Common myeloid progenitor, CD34-positive (primary cell): ENCODE results near the gene DHRS3.
A peak's percentile ranks its signal among the peaks of the same experiment; 100 is the strongest.

ENCODE experiments used
- CTCF ChIA-PET: fragments of 350-600 bp; sonication (Branson Sonifier 250); formaldehyde crosslinking; loops from one replicate; lab custom pipeline; 2021; ENCODE audit warnings: antibody characterized with exemption; lab: Charles Lee
- POLR2A ChIA-PET: fragments of 350-600 bp; sonication (Branson Sonifier 250); formaldehyde crosslinking; loops from one replicate; lab custom pipeline; 2021; ENCODE audit warnings: antibody characterized with exemption; lab: Charles Lee
- DNase-seq, 3 donors: peaks; one replicate each; pipeline versions ENCODE4 v3.0.0 to v3.0.0-alpha.2; 2013
- H3K27ac ChIP-seq, 2 experiments: 1 replicate in 1 of 2; 2 replicates in 1 of 2; pipeline ENCODE4 v1.7.0; 2013; ENCODE audit warnings: inconsistent platforms in 2 of 2, low read length in 2 of 2, mild to moderate bottlenecking in 2 of 2, low read depth in 1 of 2, moderate library complexity in 1 of 2; ENCODE audit not compliant: severe bottlenecking in 2 of 2, insufficient read depth in 1 of 2, poor library complexity in 1 of 2
- H3K27me3 ChIP-seq, 5 experiments: replicated peaks in 2 of 5; 1 replicate in 3 of 5; 2 replicates in 2 of 5; pipeline versions ENCODE4 v1.6.1 to v1.7.0; 2013; ENCODE audit warnings: low read length in 4 of 5, mild to moderate bottlenecking in 2 of 5, moderate library complexity in 2 of 5, inconsistent platforms in 1 of 5; ENCODE audit not compliant: insufficient read depth in 5 of 5, control insufficient read depth in 4 of 5
- H3K36me3 ChIP-seq, 4 experiments: 1 replicate in 2 of 4; 2 replicates in 2 of 4; pipeline versions ENCODE4 v1.6.1 to v1.7.0; 2013; ENCODE audit warnings: low read length in 3 of 4, control low read depth in 1 of 4, mild to moderate bottlenecking in 1 of 4; ENCODE audit not compliant: control insufficient read depth in 4 of 4, insufficient read depth in 4 of 4
- H3K4me1 ChIP-seq, 4 experiments: 1 replicate in 3 of 4; 2 replicates in 1 of 4; pipeline versions ENCODE4 v1.6.1 to v1.7.1; 2013; ENCODE audit warnings: low read length in 3 of 4, mild to moderate bottlenecking in 3 of 4, control low read depth in 1 of 4, inconsistent platforms in 1 of 4, moderate library complexity in 1 of 4; ENCODE audit not compliant: control insufficient read depth in 4 of 4, insufficient read depth in 4 of 4; ENCODE audit errors: control extremely low read depth in 1 of 4
- H3K4me3 ChIP-seq, 7 experiments: 1 replicate in 4 of 7; 2 replicates in 3 of 7; pipeline versions ENCODE4 v1.5.1 to v1.7.0; 2013; ENCODE audit warnings: mild to moderate bottlenecking in 7 of 7, low read length in 6 of 7, moderate library complexity in 6 of 7, inconsistent platforms in 2 of 7, low read depth in 2 of 7, control low read depth in 1 of 7; ENCODE audit not compliant: insufficient read depth in 4 of 7, control insufficient read depth in 1 of 7; ENCODE audit errors: extremely low read depth in 1 of 7
- H3K9me3 ChIP-seq, 5 experiments: 1 replicate in 4 of 5; 2 replicates in 1 of 5; pipeline versions ENCODE4 v1.6.1 to v1.7.1; 2013; ENCODE audit warnings: low read length in 4 of 5, mild to moderate bottlenecking in 2 of 5, inconsistent platforms in 1 of 5, low read depth in 1 of 5, moderate library complexity in 1 of 5; ENCODE audit not compliant: control insufficient read depth in 4 of 5, insufficient read depth in 2 of 5; ENCODE audit errors: control extremely low read depth in 1 of 5
- WGBS: methylation state at CpG from one replicate; pipeline ENCODE4 v1.1.5; 2013; ENCODE audit not compliant: insufficient coverage; 5-methylcytosine and 5-hydroxymethylcytosine counted together

DHRS3 gene

DNA sequence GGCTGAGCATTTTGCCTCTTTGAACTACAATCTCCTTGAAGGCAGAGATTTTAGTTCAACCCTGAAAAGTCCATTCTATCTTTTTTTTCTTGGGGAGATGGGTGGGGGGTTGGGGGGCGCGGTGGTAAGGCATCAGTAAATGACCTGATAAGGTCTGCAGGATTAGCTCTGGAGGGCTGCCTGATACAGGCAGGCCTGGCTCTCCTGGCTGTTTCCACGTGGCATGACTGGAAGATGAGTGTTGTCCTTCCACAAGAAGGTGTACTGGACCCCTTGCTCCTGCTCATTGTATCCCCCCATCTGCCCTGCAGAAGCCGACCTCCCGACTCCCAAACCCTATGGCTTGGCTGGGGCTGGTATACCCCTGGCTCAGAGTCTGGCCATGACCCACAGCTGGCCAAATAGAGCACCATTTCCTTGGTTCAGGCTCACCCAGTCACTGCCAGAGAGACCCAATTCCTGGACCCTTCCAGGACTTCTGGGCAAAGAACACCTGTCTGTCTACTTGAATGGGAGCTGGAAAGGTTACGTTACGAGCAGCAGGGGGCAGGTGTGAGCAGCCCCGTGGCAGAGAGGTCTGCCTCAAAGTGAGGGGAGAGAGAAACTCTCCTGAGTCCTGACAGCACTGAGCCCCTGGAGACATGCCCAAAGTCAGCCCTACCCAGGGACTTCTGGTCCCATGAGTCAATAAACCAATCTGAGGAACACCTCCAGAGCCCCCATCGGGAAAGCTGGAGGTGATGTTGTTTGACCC, 17.0 kb downstream of the DHRS3 start:
- Histone ChIP-seq H3K9me3 (no peaks in the 10 kb centered on the region), H3K4me3 (no peak overlapping the region), H3K27ac (no peak overlapping the region), H3K27me3 (peaks cover 0 to 7% (median 0%) of the 10 kb centered on the region in 5 experiments), H3K36me3 (no peaks in the 10 kb centered on the region), H3K4me1 (peaks cover 4 to 23% (median 13%) of the 10 kb centered on the region in 4 experiments)
- WGBS = 61% methylated on average over 6 of the region's 9 CpGs
- CTCF ChIA-PET = interaction anchor here (1.0 to 5.4 kb wide), 10 partner anchors 11 to 284 kb away, joined by 3 to 37 read pairs (median 4); partner anchors contain the start of gene DHRS3
- DNase-seq = peak in 2 of 3 donors; percentile 63 to 68
- POLR2A ChIA-PET = no interaction called here

DNA sequence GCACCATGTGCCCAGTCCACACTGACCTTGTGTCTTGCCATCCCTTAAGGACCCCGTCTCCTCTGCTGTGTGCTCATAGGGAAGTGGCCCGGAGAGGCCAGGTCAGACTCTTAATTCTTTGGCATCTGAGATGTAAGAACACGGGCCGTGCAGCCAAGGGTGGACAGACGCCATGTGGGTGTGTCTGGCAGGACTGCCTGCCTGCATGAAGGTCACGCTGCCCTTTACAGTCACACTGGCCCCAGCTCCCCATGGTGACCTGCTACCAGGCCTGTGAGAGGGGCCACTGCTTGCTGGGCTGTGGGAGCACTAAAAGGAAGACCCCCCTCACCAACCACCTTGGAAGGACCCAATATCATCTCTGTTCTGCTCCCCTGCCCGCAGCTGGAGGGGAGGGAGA, 17.7 kb downstream of the DHRS3 start:
- ChIA-PET CTCF (interaction anchor here (1.4 to 5.4 kb wide), 4 partner anchors 12 to 193 kb away, joined by 4 to 37 read pairs (median 18); partner anchors contain the start of gene DHRS3), POLR2A (no interaction called here)
- DNase-seq = no peak
- H3K4me3 ChIP-seq = no peak overlapping the region
- no peaks in the 10 kb centered on the region for H3K9me3 ChIP-seq
- 70% methylated on average over 5 of the region's 7 CpGs for WGBS
- no peak overlapping the region for H3K27ac ChIP-seq
- peaks cover 0 to 9% (median 0%) of the 10 kb centered on the region in 5 experiments for H3K27me3 ChIP-seq
- H3K36me3 ChIP-seq = no peaks in the 10 kb centered on the region
- H3K4me1 ChIP-seq = peaks cover 6 to 29% (median 17%) of the 10 kb centered on the region in 4 experiments

DNA sequence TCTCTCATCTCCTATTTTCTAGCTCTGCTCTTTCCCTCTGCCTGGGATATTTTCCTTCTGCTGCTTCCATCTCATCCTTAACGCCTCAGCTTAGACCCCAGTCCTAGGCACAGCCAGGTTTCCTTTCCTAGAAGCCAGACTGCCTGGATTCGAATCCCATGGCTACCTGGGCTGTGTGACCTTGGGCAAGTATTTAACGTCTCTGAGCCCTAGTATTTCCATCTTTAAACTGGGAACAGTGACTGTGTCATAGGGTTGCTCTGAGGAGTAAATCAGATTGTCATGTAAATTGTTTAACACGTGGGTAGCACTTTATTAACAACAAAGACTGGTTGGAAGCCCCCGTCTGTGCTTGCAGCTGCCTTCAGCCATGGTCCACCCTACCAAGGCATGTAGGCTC, 18.4 kb downstream of the DHRS3 start:
- CTCF ChIA-PET = interaction anchor here (1.4 to 3.4 kb wide), 2 partner anchors 12 to 19 kb away, joined by 7 to 18 read pairs; partner anchors contain the start of gene DHRS3
- no peak for DNase-seq
- POLR2A ChIA-PET = no interaction called here
- Histone ChIP-seq H3K27ac (no peak overlapping the region), H3K36me3 (no peaks in the 10 kb centered on the region), H3K27me3 (peaks cover 0 to 9% (median 0%) of the 10 kb centered on the region in 5 experiments), H3K9me3 (no peaks in the 10 kb centered on the region), H3K4me3 (no peak overlapping the region), H3K4me1 (peaks cover 7 to 34% (median 21%) of the 10 kb centered on the region in 4 experiments)
- WGBS = 88% methylated on average over 5 of the region's 5 CpGs

DNA sequence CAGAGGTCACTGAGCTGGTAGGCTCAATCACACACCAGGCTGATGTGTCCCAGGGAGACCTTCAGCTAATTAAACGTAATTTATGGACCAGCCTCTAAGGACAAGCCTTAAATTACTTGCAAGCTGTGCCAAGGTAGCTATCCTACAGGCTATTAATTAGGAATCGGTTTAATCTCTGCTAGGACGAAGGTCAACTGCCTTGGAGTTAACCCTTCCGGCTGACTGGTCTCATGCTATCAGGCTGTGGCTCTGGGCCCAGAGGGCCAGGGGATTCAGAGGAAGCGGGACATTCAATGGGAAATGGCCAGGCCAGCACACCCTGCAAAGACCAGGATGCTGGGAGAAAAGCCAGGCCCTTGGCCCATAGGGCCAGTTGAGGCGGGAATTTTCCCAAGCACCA, 19.0 kb downstream of the DHRS3 start:
- DNase-seq = no peak
- Histone ChIP-seq H3K27ac (no peak overlapping the region), H3K4me1 (peaks cover 2 to 30% (median 16%) of the 10 kb centered on the region in 4 experiments), H3K27me3 (peaks cover 0 to 11% (median 2%) of the 10 kb centered on the region in 5 experiments), H3K36me3 (no peaks in the 10 kb centered on the region), H3K4me3 (no peak overlapping the region), H3K9me3 (no peaks in the 10 kb centered on the region)
- ChIA-PET CTCF (interaction anchor here (0.6 to 3.4 kb wide), 6 partner anchors 10 to 276 kb away, joined by 3 to 18 read pairs (median 6); partner anchors contain the start of gene DHRS3), POLR2A (interaction anchor here (0.7 to 1.1 kb wide), 2 partner anchors 19 to 53 kb away, joined by 3 to 5 read pairs; partner anchors contain the start of gene DHRS3)
- WGBS = 97% methylated on average over 6 of the region's 6 CpGs

DNA sequence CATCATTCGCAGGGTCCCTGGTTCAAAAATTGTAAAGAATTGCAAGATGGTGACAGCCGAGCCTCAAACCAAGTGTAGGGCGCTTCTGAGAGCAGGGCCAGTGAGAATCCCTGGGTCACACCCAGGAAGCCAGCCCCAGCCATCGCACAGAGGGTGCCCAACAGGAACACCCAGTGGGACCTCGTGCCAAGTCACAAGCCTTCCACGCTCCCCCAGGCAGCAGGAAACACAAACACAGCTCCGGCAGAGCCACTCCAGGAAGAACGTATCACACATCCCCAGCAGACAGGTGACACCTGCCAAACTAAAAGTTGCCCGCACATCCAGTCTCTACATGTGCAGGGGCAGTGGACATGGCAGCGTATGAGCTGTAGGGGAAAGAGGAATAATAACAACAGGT, 20.2 kb downstream of the DHRS3 start:
- ChIA-PET POLR2A (no interaction called here), CTCF (interaction anchor here (1.3 to 1.8 kb wide), 2 partner anchors 9 to 23 kb away, joined by 3 to 10 read pairs; no protein-coding TSS in a partner anchor)
- peaks cover 0 to 25% (median 14%) of the 10 kb centered on the region in 4 experiments for H3K4me1 ChIP-seq
- no peak overlapping the region for H3K4me3 ChIP-seq
- peaks cover 0 to 11% (median 2%) of the 10 kb centered on the region in 5 experiments for H3K27me3 ChIP-seq
- H3K9me3 ChIP-seq = no peaks in the 10 kb centered on the region
- no peaks in the 10 kb centered on the region for H3K36me3 ChIP-seq
- WGBS = 73% methylated on average over 10 of the region's 10 CpGs
- no peak overlapping the region for H3K27ac ChIP-seq
- DNase-seq = peak in 1 of 3 donors; percentile 10

DNA sequence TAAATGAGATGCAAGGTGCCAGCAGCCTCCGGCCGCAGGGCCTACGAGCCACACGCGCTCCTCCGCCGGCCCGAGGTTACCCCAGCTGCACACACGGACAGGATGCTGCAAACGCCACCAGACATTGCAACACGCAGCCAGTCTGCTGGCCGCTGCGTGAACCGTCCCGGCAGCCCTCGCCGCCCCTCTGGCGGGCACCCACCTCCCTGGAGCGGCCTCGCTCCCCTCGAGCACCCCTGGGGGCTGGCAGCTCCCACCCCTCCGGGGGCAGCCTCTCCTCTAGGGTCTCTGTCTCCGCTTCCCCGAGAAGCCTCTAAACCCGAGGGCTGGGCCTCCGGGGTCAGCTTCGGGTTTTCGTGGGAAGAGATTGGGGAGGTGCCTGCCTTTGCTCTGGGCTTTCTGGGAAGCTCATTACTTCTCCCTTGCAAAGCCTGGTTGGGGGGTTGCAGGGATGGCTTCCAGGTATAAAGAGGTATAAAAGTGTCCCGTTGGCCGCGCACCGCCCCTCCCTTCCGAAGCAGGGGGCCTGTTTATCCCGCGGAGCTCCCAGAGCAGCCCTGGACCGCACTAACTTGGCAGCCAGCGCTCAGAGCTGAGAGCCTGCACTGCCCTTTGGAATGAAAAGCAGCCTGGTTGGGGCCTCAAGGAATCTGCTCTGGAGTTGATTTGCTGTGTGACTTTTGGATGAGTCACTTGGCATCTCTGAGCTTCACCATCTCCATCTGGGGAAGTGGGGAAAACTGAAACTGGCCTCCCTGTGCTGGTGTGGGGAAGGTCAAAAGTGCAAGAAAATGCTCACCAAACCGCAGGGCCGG, 21.8 kb downstream of the DHRS3 start:
- H3K36me3 ChIP-seq = no peaks in the 10 kb centered on the region
- ChIA-PET CTCF (interaction anchor here (0.8 to 2.5 kb wide), 3 partner anchors 8 to 22 kb away, joined by 3 to 6 read pairs (median 6); partner anchors contain the start of gene DHRS3), POLR2A (no interaction called here)
- peak overlapping the region in 2 of 7 experiments; percentile 61 to 77 for H3K4me3 ChIP-seq
- H3K4me1 ChIP-seq = peaks cover 0 to 17% (median 11%) of the 10 kb centered on the region in 4 experiments
- peaks cover 0 to 13% (median 2%) of the 10 kb centered on the region in 5 experiments for H3K27me3 ChIP-seq
- H3K9me3 ChIP-seq = no peaks in the 10 kb centered on the region
- WGBS = 47% methylated on average over 29 of the region's 39 CpGs
- no peak for DNase-seq
- no peak overlapping the region for H3K27ac ChIP-seq
